Midbrain (tissue), 1 donor: ENCODE measurements around the gene YWHAB.

ENCODE experiments used
- DNase-seq: peaks from one replicate; lab custom pipeline; 2025; lab: John Stamatoyannopoulos, UW

Gene YWHAB

DNA sequence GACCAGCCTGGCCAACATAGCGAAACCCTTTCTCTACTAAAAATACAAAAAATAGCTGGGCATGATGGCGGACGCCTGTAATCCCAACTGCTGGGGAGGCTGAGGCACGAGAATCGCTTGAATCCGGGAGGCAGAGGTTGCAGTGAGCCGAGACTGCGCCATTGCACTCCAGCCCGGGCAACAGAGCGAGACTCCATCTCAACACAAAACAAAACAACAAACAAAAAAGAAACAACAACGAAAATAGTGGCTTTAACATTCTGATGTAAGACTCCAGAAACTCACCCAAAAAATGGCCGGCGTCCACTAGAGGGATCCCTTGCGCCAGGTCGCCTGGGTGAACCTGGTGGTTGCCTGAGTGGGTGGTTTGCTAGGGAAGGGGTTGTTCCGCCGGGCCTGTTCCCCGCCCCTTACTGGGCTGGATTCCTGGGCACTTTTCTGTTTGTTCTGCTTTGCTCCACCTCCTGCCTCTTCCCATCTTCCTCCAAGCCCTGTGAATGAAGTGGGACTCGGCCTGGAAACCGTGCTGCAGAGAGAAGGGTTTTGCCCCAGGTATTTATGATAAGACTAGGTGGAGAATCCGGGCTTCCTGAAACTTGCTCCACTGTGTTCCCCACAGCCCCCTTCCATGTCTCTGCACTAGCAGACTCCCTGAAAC, 25.9 kb downstream of the YWHAB start:
- DNase-seq, result no peak

DNA sequence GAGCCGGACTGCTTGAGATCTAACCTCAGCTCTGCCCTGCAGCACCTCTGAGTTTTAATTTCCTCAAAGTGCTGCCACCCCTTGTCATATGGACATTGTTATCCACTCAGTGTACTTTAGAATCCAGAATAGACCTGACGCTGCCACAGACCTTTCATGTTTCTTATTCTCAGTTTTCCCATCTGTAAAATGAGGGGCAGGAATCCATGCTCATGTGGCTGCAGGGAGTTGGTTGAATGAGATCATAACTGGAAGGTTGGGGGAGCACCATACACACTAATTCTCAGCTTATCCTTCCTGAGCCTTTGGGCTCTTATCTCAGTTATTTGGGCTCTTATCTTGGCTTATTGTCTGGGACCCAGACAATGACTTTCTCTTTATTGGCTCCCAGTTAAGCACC, 26.7 kb downstream of the YWHAB start:
- no peak for DNase-seq

DNA sequence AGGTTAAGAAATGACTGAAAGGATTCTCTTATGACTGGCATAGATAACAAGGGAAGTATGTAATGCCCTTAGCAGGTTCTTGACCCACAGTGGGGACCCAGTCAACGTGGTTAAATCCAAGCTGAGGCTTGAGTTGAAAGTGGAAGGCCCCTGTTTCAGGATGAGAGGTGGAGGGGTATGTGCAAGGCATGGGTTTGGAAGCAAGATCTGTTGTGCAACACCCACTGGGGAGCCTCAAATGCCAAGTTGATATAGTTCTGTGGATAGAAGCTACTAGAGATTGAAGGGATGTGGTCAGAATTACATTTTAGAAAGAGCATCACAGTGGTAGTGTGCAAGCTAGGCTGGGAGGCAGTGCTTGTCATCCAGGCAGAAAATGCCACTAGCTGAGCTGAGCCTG, 29.4 kb downstream of the YWHAB start:
- no peak for DNase-seq

DNA sequence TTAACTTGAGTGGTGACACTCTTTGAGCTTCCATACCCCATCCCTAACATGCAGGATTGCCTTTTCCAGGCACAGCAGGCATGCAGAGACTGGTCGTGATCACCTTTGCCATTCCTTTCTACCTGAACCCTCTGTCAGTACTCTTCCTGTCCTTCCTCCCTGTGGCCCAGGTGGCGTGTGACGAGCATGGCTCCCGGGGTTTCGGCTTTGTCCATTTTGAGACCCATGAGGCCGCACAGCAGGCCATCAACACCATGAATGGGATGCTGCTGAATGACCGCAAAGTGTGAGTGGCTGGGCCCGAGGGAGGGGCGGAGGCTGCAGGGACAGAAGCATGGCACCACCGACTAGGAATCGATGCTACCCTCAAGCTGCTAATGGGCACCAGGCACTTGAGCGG, 31.1 kb downstream of the YWHAB start:
- DNase-seq, result no peak

DNA sequence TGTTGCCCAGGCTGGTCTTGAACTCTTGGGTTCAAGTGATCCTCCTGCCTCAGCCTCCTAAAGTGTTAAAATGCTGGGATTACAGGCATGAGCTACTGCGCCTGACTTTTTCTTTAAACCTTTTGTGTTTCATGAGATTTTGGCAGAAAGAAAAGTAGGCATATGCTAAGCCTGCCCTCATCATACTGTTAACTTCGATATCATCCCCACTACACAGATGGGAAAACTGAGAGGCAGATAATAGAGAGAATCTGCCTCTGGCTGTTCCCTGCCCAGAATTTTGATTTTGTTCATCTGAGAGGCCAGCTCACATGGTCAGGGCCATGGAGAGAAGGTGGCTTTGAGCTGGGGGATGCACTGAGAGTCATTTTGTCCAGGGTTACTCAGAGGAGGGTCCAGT, 31.9 kb downstream of the YWHAB start:
- DNase-seq, result no peak

DNA sequence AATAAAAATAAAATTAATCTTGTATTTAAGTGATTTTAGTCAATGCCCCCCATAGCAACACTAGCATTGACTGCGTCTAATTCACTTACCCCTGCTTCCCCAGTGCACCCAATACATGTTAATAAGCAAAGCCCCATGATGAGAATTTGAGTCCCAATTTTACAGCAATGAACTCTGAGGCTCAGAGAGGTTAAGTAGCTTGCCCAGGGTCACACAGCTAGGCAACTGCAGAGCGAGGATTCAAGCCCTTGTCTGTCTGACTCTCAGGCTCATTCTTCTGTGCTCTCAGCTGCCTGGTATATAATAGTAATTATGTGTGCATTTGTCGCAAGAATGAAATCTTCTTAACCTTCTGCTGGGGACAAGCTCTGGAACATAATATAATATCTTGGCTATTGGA, 32.8 kb downstream of the YWHAB start:
- DNase-seq, result no peak

GRCh38 chr20:44918761-44919160, 33.3 kb downstream of the YWHAB start:
- no peak for DNase-seq

DNA sequence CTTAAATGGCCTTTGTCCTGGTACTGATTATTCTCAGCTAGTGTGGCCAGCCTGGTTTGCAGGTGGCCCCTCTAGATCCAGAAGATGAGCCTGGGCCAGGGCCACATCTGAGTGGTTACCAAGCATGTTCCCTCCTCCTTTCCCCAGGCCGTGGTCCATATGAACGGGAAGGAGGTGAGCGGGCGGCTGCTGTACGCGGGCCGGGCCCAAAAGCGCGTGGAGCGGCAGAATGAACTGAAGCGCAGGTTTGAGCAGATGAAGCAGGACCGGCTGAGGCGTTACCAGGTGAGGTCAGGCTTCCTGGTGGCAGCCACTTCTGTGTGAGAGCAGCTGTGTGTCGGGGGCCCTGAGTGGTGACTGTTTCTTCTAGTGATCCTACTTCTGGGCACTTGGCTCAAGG, 35.9 kb downstream of the YWHAB start:
- no peak for DNase-seq

- DNase-seq, result no peak
Measured at GRCh38 chr20:44924541-44924940, 39.0 kb downstream of the YWHAB start.

GRCh38 chr20:44928595-44928994, 43.1 kb downstream of the YWHAB start:
- no peak for DNase-seq

DNA sequence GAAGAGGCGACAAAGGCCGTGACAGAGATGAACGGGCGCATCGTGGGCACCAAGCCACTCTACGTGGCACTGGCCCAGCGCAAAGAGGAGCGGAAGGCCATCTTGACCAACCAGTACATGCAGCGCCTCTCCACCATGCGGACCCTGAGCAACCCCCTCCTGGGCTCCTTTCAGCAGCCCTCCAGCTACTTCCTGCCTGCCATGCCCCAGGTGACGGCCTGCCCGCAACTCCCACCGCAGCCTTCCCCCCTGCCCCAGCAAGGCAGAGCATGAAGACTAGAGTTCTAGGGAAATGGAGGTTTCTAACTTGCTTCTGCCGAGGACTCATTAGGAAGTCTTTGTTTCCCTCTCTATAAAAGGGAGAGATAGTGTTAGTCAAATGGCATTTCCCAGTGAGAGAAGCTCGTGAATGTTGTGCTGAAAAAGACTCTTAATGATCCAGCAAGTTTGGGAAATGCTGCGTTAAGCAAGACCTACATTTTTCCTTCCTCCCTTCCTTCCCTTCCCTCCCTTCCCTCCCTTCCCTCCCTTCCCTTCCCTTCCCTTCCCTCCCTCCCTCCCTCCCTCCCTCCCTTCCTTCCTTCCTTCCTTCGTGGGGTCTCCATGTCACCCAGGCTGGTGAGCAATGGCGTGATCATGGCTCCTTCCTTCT, 45.1 kb downstream of the YWHAB start:
- DNase-seq, result no peak

DNA sequence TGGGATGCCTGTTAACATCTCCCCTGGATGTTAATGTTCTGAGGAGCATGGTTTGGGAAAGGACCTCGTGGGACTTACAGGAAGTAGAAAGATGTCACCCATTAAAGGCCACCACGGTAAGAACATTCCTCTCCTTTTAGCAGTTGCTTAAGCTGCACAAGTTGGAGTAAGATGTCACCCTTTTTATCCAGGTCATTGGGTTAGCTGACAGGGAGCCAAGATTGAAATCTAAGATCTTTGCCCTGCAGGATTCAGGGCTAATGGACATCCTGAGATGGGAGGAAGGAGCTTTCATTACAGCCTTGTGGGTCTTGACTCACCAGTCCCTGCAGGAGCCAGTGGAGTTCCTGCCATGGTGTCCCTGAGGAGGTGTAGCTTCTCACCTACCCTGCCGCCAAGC, 46.4 kb downstream of the YWHAB start:
- DNase-seq, result no peak

- no peak for DNase-seq
Measured at GRCh38 chr20:44932916-44933315, 47.4 kb downstream of the YWHAB start.

DNA sequence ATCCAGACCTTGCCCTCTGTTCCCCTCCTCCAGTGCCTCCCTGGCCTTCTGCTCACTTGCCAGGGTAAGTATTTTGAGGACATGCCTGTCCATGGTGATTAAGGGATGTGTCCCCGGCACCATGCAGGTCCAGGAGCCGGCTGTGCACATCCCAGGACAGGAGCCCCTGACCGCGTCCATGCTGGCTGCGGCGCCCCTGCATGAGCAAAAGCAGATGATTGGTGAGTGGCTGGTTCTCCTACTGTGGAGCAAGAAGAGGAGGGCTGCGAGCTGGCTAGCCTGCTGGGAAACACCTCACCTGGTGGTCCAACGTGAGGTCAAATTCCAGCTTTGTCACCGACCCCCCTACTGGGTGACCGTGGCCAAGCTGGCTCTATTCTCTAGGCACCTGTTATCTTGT, 51.0 kb downstream of the YWHAB start:
- no peak for DNase-seq

DNA sequence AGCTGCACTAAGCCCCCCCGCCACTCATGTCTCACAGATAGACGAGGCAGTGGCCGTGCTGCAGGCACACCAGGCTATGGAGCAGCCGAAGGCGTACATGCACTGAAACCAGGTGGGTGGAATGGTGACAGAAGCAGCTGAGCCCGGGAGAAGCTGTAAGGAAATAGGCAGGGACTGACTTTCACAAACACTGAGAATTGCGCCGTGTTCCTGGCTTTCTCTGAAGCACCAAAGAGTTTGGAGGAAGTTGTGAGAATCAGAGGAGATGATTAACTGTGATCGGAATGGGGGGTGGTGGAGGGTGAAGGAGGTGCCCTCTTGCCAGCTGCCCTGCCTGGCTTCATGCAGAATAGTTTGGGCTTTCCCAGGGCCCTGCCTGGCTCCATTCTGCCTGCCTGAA, 53.1 kb downstream of the YWHAB start:
- DNase-seq, result no peak

- DNase-seq, result no peak
Measured at GRCh38 chr20:44941120-44941691, 55.7 kb downstream of the YWHAB start.

- DNase-seq, result no peak
Measured at GRCh38 chr20:44942264-44942973, 56.9 kb downstream of the YWHAB start.

GRCh38 chr20:44943828-44944227, 58.3 kb downstream of the YWHAB start:
- no peak for DNase-seq

- no peak for DNase-seq
Measured at GRCh38 chr20:44945261-44945660, 59.8 kb downstream of the YWHAB start.

- no peak for DNase-seq
Measured at GRCh38 chr20:44946271-44946852, 60.9 kb downstream of the YWHAB start.

DNA sequence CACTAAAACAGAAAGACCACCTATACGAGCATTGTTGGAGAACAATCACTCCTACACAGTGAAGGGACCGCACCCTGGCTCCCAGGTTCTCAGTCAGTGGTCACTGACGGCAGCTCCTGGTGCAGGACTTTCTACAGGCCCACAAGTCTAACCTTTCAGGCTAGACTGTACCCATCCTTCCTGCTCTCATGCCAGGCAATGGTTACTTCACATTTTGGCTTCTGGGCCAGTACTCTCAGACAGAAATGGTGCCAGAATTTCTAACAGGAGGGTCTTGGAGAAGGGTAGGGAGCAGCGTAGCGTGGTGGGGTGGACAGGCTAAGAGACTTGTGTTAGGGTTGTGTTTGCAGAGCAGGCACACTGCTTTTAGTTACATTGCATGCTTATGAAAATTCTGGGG, 62.6 kb downstream of the YWHAB start:
- no peak for DNase-seq

GRCh38 chr20:44948513-44948912, 63.0 kb downstream of the YWHAB start:
- DNase-seq, result no peak

GRCh38 chr20:44950368-44950767, 64.9 kb downstream of the YWHAB start:
- DNase-seq, result no peak
